Testis (tissue), 5 donors: ENCODE results near the gene CAPZA1. TPM values are rescaled to one million over a fixed set of nuclear protein-coding genes. Genes with fewer than 3 reads are reported as not detected.

Experiments used
- DNase-seq: peaks from one replicate; pipeline ENCODE4 v3.0.0-alpha.2; 2019
- H3K27ac ChIP-seq, 2 donors: fragments of 200-600 bp; sonication (generic); one replicate each; pipeline ENCODE4 v1.5.1; 2019
- H3K27me3 ChIP-seq: fragments of 200-600 bp; sonication (generic); one replicate; pipeline ENCODE4 v1.5.1; 2019
- H3K36me3 ChIP-seq: fragments of 200-600 bp; sonication (generic); one replicate; pipeline ENCODE4 v1.5.1; 2017; ENCODE audit warnings: low read depth; ENCODE audit errors: missing control alignments
- H3K4me1 ChIP-seq: fragments of 200-600 bp; sonication (generic); one replicate; pipeline ENCODE4 v1.5.1; 2019
- H3K4me3 ChIP-seq, 2 donors: fragments of 200-600 bp; sonication (generic); one replicate each; pipeline ENCODE4 v1.5.1; 2017 to 2019
- H3K9me3 ChIP-seq: fragments of 200-600 bp; sonication (generic); one replicate; pipeline ENCODE4 v1.5.1; 2017
- CTCF ChIP-seq, 3 experiments: fragments of 450-650 bp in 2 of 3; fragments of 200-600 bp in 1 of 3; sonication (generic) in 1 of 3; IDR thresholded peaks; one replicate each; pipeline ENCODE4 v1.5.1; 2016 to 2019; ENCODE audit warnings: antibody characterized with exemption in 3 of 3, mild to moderate bottlenecking in 2 of 3, moderate library complexity in 1 of 3
- POLR2A ChIP-seq: fragments of 450-650 bp; IDR thresholded peaks from one replicate; pipeline ENCODE4 v1.6.1; 2017; ENCODE audit warnings: antibody characterized with exemption, mild to moderate bottlenecking, moderate library complexity
- WGBS, 2 donors: methylation state at CpG; one replicate each; pipeline ENCODE4 v1.1.5; 2018; 5-methylcytosine and 5-hydroxymethylcytosine counted together
- intact Hi-C: fragments of 100-400 bp; cut with DNase I; formaldehyde crosslinking; loops from one replicate; pipeline ENCODE4 v1.15.1; 2023; ENCODE audit warnings: low total_unique reads
- long read RNA-seq, 2 donors: transcript quantifications; one replicate each; lab custom pipeline, GENCODE V29; 2026
- polyA plus RNA-seq: library from polyadenylated mRNA; stranded (reverse); fragments of 350-450 nt; fragmentation: Illumina TruSeq; extraction: RNeasy Lipid Tissue Mini Kit (QIAGEN cat#74804); gene quantifications from one replicate; pipeline ENCODE4 v1.2.3, GENCODE V29; 2014; ENCODE audit warnings: low read depth, low replicate concordance; ENCODE audit not compliant: insufficient read depth
- total RNA-seq, 2 donors: library from RNA; depleted of rRNA; stranded (reverse); fragments of >200 nt; gene quantifications; one replicate each; pipeline ENCODE4 v1.2.3, GENCODE V29; 2016

CAPZA1 gene
- total RNA-seq = 100 to 1,000 TPM; 144 to 148 TPM
- polyA plus RNA-seq = 120 TPM
- long read RNA-seq, donor 1, transcript CAPZA1-201 (10 exons, 3,020 nt) = major isoform, 55 of 337 reads
- long read RNA-seq, donor 1, partial matches to known transcripts = 273 of 337 reads
- long read RNA-seq, donor 1, other reads (novel, unspliced or antisense) = 7 of 337 reads
- long read RNA-seq, donor 2, transcript CAPZA1-201 (10 exons, 3,020 nt) = major isoform, 46 of 54 reads
- long read RNA-seq, donor 2, partial matches to known transcripts = 7 of 54 reads
- long read RNA-seq, donor 2, other reads (novel, unspliced or antisense) = 0 of 54 reads

DNA sequence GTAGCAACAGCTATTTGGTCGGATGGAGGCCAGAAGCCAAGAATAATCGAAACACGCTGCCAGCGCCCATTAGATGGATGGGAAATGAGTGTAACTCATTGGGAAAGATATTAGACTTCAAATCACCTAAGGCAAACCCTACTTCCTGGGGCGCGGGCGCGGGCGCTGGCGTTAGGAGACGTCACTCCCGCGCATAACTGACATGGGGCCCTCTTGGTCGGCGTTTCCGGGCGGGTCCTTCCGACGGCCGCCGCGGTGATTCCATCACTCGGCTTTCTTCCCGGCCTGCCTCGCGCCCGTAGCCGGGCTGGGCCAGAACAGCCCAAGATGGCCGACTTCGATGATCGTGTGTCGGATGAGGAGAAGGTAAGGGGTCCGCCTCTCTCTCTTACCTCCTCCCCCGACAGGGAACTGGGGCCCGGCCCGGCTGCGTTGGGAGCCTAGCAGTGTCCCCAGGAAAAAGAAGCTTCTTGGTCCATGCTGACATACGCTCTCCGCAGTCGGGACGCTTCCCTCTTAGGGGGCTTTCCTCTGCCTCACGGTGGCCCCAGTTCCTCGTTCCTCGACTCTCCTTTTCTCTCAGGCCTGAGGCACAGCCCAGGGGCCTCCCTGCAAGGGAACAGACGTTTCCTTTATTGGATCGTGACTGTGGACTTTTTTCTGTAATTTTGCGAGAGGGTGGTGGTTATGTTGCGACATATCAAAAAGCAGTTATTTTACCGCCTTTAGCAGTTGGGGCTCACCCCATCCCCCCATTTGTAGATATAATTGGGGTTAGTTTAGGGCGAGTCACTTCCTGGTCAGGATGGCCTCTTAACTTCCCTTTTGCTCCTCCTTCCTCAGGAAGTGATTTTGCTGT lies at the start of gene CAPZA1:
Gene CAPZA1, plus strand, starts transcription at position 315 of the 859 bp plus-strand sequence. Its CDS starts 13 bp downstream, at position 328.
- H3K9me3 ChIP-seq = no peaks in the 10 kb centered on the region
- DNase-seq = peak; percentile 95
- H3K4me3 ChIP-seq = peak within 1 kb of the TSS; percentile 81 to 87
- WGBS, 2 donors = 0 to 2% methylated on average over 19 to 50 of the region's 50 CpGs
- H3K4me1 ChIP-seq = peaks cover 22% of the 10 kb centered on the region
- no peaks in the 10 kb centered on the region for H3K27me3 ChIP-seq
- intact Hi-C loops = loop anchor here (2.0 to 5.0 kb wide), 2 partner anchors 87 to 117 kb away; partner anchors contain the start of gene RHOC
- peak within 1 kb of the TSS; percentile 95 to 97 for H3K27ac ChIP-seq
- TF ChIP-seq POLR2A (no peak), CTCF (IDR thresholded peaks at IDR 0.05) (no peak)
- no peaks in the 10 kb centered on the region for H3K36me3 ChIP-seq

GRCh38 chr1:112575154-112575804 lies 44.4 kb upstream of the CAPZA1 start:
- intact Hi-C loops = no loop called here
- no peak for DNase-seq
- Histone ChIP-seq H3K4me3 (no peak overlapping the region), H3K4me1 (no peaks in the 10 kb centered on the region), H3K27me3 (no peaks in the 10 kb centered on the region), H3K9me3 (no peaks in the 10 kb centered on the region), H3K36me3 (no peaks in the 10 kb centered on the region), H3K27ac (no peak overlapping the region)
- no peak for TF ChIP-seq POLR2A
- no peak for TF ChIP-seq CTCF (IDR thresholded peaks at IDR 0.05)
- WGBS, 2 donors = 83 to 96% methylated on average over 8 of the region's 8 CpGs

- no peaks in the 10 kb centered on the region for H3K36me3 ChIP-seq
- no peak overlapping the region for H3K27ac ChIP-seq
- no peaks in the 10 kb centered on the region for H3K27me3 ChIP-seq
- no peaks in the 10 kb centered on the region for H3K4me1 ChIP-seq
- intact Hi-C loops = no loop called here
- DNase-seq = no peak
- 95 to 98% methylated on average over 3 of the region's 3 CpGs for WGBS, 2 donors
- H3K4me3 ChIP-seq = no peak overlapping the region
- no peaks in the 10 kb centered on the region for H3K9me3 ChIP-seq
- TF ChIP-seq CTCF (IDR thresholded peaks at IDR 0.05) (no peak), POLR2A (no peak)
Measured at GRCh38 chr1:112576240-112576639, 43.4 kb upstream of the CAPZA1 start.

- TF ChIP-seq POLR2A (no peak), CTCF (IDR thresholded peaks at IDR 0.05) (no peak)
- H3K27me3 ChIP-seq = no peaks in the 10 kb centered on the region
- H3K9me3 ChIP-seq = no peaks in the 10 kb centered on the region
- 92% methylated on average over 5 of the region's 5 CpGs for WGBS, 2 donors
- no peaks in the 10 kb centered on the region for H3K36me3 ChIP-seq
- H3K27ac ChIP-seq = no peak overlapping the region
- intact Hi-C loops = no loop called here
- H3K4me3 ChIP-seq = no peak overlapping the region
- DNase-seq = no peak
- no peaks in the 10 kb centered on the region for H3K4me1 ChIP-seq
Measured at GRCh38 chr1:112579801-112580510, 39.7 kb upstream of the CAPZA1 start.
